SK-N-SH treated with all-trans-retinoic acid at 6 μM for 48 hours (cell line): ENCODE measurements around the gene LRRC74B.

ENCODE experiments used
- ATAC-seq: fragments of 200-7000 bp; cut with Tn5 transposase; 3 replicates; pipeline ENCODE4 v1.9.1; 2020; ENCODE audit warnings: mild to moderate bottlenecking, moderate library complexity
- ARNTL ChIP-seq: fragments of 450-650 bp; formaldehyde crosslinking; IDR thresholded peaks from 2 replicates; pipeline ENCODE4 v1.5.0; 2020; ENCODE audit warnings: low read depth, mild to moderate bottlenecking, moderate library complexity, borderline replicate concordance
- BACH2 ChIP-seq: fragments of 250-450 bp; sonication (Bioruptor Pico); IDR thresholded peaks from 2 replicates; pipeline ENCODE4 v1.9.0; 2021; ENCODE audit warnings: mild to moderate bottlenecking, borderline replicate concordance
- CSDC2 ChIP-seq: fragments of 250-450 bp; sonication (Bioruptor Pico); IDR thresholded peaks from 2 replicates; pipeline ENCODE4 v1.5.0; 2020; ENCODE audit warnings: mild to moderate bottlenecking, moderate library complexity
- GLIS3 ChIP-seq: fragments of 250-450 bp; sonication (Bioruptor Pico); IDR thresholded peaks from 2 replicates; pipeline ENCODE4 v1.5.0; 2020; ENCODE audit warnings: mild to moderate bottlenecking, moderate library complexity
- ISL1 ChIP-seq: fragments of 250-450 bp; sonication (Bioruptor Pico); IDR thresholded peaks from 2 replicates; pipeline ENCODE4 v2.1.2; 2022; ENCODE audit warnings: mild to moderate bottlenecking, moderate library complexity
- RARB ChIP-seq: fragments of 250-450 bp; sonication (Bioruptor Pico); IDR thresholded peaks from 2 replicates; pipeline ENCODE4 v1.8.0; 2021; ENCODE audit warnings: mild to moderate bottlenecking, moderate library complexity
- SNAI2 ChIP-seq: fragments of 250-450 bp; sonication (Bioruptor Pico); IDR thresholded peaks from 2 replicates; pipeline ENCODE4 v1.5.0; 2020; ENCODE audit warnings: mild to moderate bottlenecking, moderate library complexity
- TCF4 ChIP-seq: fragments of 250-450 bp; sonication (Bioruptor Pico); IDR thresholded peaks from 2 replicates; pipeline ENCODE4 v1.8.0; 2021; ENCODE audit warnings: mild to moderate bottlenecking, moderate library complexity, borderline replicate concordance
- TOX ChIP-seq: fragments of 250-450 bp; sonication (Bioruptor Pico); IDR thresholded peaks from 2 replicates; pipeline ENCODE4 v1.8.0; 2021; ENCODE audit warnings: mild to moderate bottlenecking, moderate library complexity, borderline replicate concordance
- ZC3H10 ChIP-seq: fragments of 250-450 bp; sonication (Bioruptor Pico); IDR thresholded peaks from 2 replicates; pipeline ENCODE4 v1.5.1; 2021; ENCODE audit warnings: mild to moderate bottlenecking, moderate library complexity
- ZFP3 ChIP-seq: fragments of 250-450 bp; sonication (Bioruptor Pico); IDR thresholded peaks from 2 replicates; pipeline ENCODE4 v1.5.0; 2020; ENCODE audit warnings: mild to moderate bottlenecking, moderate library complexity
- ZFP30 ChIP-seq: fragments of 450-650 bp; formaldehyde crosslinking; IDR thresholded peaks from 2 replicates; pipeline ENCODE4 v1.5.0; 2022; ENCODE audit warnings: mild to moderate bottlenecking, moderate library complexity
- ZNF565 ChIP-seq: fragments of 450-650 bp; formaldehyde crosslinking; conservative IDR thresholded peaks from 2 replicates; pipeline ENCODE4 v1.5.0; 2020; ENCODE audit warnings: low read depth, mild to moderate bottlenecking, moderate library complexity
- ZNF70 ChIP-seq: fragments of 450-650 bp; formaldehyde crosslinking; IDR thresholded peaks from 2 replicates; pipeline ENCODE4 v1.5.0; 2020; ENCODE audit warnings: mild to moderate bottlenecking, moderate library complexity
- ZNF8 ChIP-seq: fragments of 450-650 bp; formaldehyde crosslinking; IDR thresholded peaks from 2 replicates; pipeline ENCODE4 v1.5.0; 2020; ENCODE audit warnings: mild to moderate bottlenecking, moderate library complexity
- TF ChIP-seq, protein P1 (sequence below): fragments of 250-450 bp; sonication (Bioruptor Pico); IDR thresholded peaks from 2 replicates; pipeline ENCODE4 v1.5.1; 2020; ENCODE audit warnings: low read depth, mild to moderate bottlenecking, moderate library complexity
- TF ChIP-seq, protein P2 (sequence below): fragments of 250-450 bp; sonication (Bioruptor Pico); IDR thresholded peaks from 2 replicates; pipeline ENCODE4 v1.5.0; 2020; ENCODE audit warnings: mild to moderate bottlenecking, moderate library complexity
- TF ChIP-seq, protein P3 (sequence below): fragments of 250-450 bp; sonication (Bioruptor Pico); IDR thresholded peaks from 2 replicates; pipeline ENCODE4 v1.8.0; 2020; ENCODE audit warnings: mild to moderate bottlenecking, moderate library complexity, borderline replicate concordance
- TF ChIP-seq, protein P4 (sequence below): fragments of 250-450 bp; sonication (Bioruptor Pico); IDR thresholded peaks from 2 replicates; pipeline ENCODE4 v1.8.0; 2021; ENCODE audit warnings: low read depth, mild to moderate bottlenecking, moderate library complexity, borderline replicate concordance

LRRC74B gene

DNA sequence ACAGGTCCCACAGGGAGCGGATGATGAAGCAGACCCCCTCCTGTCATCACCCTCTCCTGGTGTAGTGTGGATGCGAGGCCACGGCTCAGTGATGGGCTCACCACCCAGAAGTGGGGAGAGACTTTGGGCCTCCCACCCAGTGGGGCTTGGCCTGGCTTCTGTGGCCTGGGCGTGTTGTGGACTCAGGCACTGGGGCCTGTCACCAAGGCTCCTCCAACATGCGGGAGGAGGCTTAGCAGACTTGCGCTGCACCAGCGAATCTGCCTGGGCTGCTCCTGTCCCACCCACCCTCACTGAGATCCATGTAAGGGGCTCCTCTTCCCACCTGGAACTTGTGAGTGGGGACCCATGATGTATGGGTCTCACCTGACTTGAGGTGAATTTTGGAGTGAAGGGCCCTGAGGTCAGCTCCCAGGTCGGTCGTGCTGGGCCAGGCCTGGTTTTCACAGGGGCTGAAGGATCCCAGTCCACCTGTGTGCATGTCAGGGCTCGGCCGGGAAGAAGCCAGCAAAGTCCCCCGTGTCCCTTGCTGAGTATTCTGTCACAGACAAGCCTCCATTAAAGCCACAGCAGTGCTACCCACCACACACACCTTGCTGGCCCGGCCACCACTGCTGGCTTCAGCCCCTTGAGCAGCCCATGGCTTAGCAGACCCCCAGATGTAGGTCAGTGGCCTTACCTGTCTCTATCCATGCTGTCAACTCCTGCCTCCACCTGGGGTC, 48.0 kb upstream of the LRRC74B start (continued):
- TF ChIP-seq, protein P1, sequence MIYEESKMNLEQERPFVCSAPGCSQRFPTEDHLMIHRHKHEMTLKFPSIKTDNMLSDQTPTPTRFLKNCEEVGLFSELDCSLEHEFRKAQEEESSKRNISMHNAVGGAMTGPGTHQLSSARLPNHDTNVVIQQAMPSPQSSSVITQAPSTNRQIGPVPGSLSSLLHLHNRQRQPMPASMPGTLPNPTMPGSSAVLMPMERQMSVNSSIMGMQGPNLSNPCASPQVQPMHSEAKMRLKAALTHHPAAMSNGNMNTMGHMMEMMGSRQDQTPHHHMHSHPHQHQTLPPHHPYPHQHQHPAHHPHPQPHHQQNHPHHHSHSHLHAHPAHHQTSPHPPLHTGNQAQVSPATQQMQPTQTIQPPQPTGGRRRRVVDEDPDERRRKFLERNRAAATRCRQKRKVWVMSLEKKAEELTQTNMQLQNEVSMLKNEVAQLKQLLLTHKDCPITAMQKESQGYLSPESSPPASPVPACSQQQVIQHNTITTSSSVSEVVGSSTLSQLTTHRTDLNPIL (CRISPR knock-in tag) = no peak

DNA sequence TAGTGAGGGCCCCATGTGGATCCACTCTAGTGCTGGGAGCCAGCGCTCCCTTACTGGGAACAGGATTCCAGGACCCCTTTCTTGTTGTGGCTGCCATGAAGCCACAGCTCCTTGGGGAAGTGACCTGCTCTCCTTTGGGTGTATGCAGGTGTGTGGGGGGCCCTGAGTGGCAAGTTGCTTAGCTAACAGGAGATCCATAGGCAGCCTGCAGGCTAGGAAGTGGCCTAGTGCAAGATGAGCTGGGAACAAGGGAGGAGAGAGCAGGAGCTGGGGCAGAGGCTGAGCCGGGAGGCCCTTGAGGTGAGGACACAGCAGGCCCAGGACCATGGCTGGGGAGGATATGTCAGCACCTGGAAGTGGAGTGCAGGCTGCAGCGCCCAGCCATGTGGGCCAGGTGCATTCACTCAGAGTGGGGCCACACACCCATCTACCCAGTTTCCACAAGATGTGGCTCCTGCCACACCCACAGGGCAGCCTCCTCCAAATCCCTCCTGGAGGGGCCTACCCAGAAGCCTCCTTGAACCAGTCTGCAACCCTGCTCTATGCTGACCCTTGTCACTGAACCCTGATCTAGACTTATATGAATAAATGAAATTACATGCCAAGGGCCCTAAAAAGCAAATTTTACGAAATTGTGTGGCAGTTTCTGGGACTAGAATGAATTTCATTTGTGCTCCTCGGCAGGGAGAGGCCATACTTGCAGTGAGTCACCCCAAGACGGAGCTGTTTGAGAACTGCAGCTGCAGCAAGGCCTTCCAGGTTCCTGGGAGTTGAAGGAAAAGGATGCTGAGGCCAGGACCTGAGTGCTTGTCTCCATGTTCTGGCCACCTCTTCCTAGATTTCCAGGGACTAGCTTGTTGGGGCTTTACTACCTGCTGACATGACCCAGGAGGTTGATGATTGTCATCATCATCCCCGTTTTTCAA, 47.1 kb upstream of the LRRC74B start:
- no peak for ATAC-seq
- TF ChIP-seq ZC3H10 (CRISPR knock-in tag) (no peak), ZNF565 (CRISPR knock-in tag) (no peak), GLIS3 (CRISPR knock-in tag) (no peak), ZNF8 (CRISPR knock-in tag) (no peak)
- TF ChIP-seq, protein P1 (CRISPR knock-in tag) = no peak

DNA sequence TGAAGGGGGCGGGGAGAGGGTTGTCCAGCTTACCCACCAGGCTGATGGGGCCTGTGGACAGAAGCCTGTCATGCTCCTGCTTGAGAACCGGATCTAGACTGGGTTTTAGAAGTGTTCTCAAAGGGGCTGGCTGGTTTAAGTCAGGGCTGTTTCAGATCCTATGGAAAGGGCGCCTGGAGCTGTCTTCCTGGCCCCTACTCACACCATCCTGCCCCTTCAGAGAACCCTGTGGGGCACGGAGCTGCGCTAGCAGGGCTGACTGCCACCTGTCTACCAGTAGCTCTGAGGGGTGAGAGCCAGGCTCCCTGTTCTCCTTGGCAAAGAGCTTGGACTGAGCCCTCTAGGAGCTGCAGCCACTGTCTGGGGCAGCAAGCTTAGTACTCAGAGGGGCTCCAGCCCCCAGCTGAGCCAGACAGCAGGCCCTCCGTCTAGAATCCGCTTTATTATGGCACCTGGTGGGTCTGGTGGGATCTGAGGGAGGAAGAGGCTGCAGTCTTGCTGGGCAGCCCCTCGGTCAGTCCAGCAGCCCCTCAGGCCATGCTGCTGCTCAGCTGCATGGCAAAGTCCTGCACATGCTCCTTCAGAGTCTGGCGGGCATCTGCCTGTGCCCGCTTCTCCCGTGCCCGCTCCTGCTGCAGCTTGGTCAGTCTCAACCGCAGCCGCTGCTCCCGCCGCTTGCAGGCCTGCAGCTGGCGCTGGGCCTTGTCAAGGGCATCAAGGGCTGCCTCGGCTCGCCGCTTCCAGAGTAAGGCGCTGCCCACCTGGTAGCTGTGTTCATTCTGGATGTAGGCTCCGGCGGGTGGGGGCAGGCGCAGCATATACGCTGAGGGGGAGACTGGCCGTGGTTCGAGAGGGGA, 46.2 kb upstream of the LRRC74B start:
- no peak for ATAC-seq
- TF ChIP-seq TOX (CRISPR knock-in tag) = no peak
- no peak for TF ChIP-seq GLIS3 (CRISPR knock-in tag)
- TF ChIP-seq ARNTL (CRISPR knock-in tag) = no peak
- TF ChIP-seq RARB (CRISPR knock-in tag) = no peak
- TF ChIP-seq, protein P2, sequence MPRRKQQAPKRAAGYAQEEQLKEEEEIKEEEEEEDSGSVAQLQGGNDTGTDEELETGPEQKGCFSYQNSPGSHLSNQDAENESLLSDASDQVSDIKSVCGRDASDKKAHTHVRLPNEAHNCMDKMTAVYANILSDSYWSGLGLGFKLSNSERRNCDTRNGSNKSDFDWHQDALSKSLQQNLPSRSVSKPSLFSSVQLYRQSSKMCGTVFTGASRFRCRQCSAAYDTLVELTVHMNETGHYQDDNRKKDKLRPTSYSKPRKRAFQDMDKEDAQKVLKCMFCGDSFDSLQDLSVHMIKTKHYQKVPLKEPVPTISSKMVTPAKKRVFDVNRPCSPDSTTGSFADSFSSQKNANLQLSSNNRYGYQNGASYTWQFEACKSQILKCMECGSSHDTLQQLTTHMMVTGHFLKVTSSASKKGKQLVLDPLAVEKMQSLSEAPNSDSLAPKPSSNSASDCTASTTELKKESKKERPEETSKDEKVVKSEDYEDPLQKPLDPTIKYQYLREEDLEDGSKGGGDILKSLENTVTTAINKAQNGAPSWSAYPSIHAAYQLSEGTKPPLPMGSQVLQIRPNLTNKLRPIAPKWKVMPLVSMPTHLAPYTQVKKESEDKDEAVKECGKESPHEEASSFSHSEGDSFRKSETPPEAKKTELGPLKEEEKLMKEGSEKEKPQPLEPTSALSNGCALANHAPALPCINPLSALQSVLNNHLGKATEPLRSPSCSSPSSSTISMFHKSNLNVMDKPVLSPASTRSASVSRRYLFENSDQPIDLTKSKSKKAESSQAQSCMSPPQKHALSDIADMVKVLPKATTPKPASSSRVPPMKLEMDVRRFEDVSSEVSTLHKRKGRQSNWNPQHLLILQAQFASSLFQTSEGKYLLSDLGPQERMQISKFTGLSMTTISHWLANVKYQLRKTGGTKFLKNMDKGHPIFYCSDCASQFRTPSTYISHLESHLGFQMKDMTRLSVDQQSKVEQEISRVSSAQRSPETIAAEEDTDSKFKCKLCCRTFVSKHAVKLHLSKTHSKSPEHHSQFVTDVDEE (CRISPR knock-in tag) = no peak
- no peak for TF ChIP-seq SNAI2
- no peak for TF ChIP-seq ZFP3
- no peak for TF ChIP-seq ZFP30 (CRISPR knock-in tag)
- no peak for TF ChIP-seq CSDC2 (CRISPR knock-in tag)
- TF ChIP-seq, protein P3, sequence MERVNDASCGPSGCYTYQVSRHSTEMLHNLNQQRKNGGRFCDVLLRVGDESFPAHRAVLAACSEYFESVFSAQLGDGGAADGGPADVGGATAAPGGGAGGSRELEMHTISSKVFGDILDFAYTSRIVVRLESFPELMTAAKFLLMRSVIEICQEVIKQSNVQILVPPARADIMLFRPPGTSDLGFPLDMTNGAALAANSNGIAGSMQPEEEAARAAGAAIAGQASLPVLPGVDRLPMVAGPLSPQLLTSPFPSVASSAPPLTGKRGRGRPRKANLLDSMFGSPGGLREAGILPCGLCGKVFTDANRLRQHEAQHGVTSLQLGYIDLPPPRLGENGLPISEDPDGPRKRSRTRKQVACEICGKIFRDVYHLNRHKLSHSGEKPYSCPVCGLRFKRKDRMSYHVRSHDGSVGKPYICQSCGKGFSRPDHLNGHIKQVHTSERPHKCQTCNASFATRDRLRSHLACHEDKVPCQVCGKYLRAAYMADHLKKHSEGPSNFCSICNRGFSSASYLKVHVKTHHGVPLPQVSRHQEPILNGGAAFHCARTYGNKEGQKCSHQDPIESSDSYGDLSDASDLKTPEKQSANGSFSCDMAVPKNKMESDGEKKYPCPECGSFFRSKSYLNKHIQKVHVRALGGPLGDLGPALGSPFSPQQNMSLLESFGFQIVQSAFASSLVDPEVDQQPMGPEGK (CRISPR knock-in tag) = no peak
- no peak for TF ChIP-seq ZNF565 (CRISPR knock-in tag)
- TF ChIP-seq ISL1 = no peak
- TF ChIP-seq BACH2 (CRISPR knock-in tag) = no peak
- TF ChIP-seq TCF4 (CRISPR knock-in tag) = no peak
- TF ChIP-seq, protein P4, sequence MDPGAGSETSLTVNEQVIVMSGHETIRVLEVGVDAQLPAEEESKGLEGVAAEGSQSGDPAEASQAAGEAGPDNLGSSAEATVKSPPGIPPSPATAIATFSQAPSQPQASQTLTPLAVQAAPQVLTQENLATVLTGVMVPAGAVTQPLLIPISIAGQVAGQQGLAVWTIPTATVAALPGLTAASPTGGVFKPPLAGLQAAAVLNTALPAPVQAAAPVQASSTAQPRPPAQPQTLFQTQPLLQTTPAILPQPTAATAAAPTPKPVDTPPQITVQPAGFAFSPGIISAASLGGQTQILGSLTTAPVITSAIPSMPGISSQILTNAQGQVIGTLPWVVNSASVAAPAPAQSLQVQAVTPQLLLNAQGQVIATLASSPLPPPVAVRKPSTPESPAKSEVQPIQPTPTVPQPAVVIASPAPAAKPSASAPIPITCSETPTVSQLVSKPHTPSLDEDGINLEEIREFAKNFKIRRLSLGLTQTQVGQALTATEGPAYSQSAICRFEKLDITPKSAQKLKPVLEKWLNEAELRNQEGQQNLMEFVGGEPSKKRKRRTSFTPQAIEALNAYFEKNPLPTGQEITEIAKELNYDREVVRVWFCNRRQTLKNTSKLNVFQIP (CRISPR knock-in tag) = no peak
- TF ChIP-seq, protein P1 (CRISPR knock-in tag) = no peak
- TF ChIP-seq ZNF70 (CRISPR knock-in tag) = no peak
- no peak for TF ChIP-seq ZNF8 (CRISPR knock-in tag)
